ENCODE data around the gene RHBDD1.

Gene RHBDD1

GRCh38 chr2:226850024-226850423 lies 14.2 kb downstream of the RHBDD1 start:
- DNase-seq (ENCODE audit: extremely low spot score) = no peak
- CTCF ChIA-PET = interaction anchor here (1.7 kb wide), 1 partner anchor 23 kb away, joined by 5 read pairs; no protein-coding TSS in a partner anchor
- no peak for TF ChIP-seq CTCF (IDR thresholded peaks at IDR 0.05; ENCODE audit: control extremely low read depth, extremely low read depth, low read depth, missing control alignments)
- POLR2A ChIA-PET = no interaction called here

GRCh38 chr2:226855787-226856186 lies 19.9 kb downstream of the RHBDD1 start:
- ChIA-PET CTCF (interaction anchor here (1.8 to 2.4 kb wide), 2 partner anchors 9 to 52 kb away, joined by 4 to 8 read pairs; no protein-coding TSS in a partner anchor), POLR2A (no interaction called here)
- no peak for TF ChIP-seq CTCF (IDR thresholded peaks at IDR 0.05; ENCODE audit: control extremely low read depth, extremely low read depth, low read depth, missing control alignments)
- DNase-seq (ENCODE audit: extremely low spot score) = no peak

DNA sequence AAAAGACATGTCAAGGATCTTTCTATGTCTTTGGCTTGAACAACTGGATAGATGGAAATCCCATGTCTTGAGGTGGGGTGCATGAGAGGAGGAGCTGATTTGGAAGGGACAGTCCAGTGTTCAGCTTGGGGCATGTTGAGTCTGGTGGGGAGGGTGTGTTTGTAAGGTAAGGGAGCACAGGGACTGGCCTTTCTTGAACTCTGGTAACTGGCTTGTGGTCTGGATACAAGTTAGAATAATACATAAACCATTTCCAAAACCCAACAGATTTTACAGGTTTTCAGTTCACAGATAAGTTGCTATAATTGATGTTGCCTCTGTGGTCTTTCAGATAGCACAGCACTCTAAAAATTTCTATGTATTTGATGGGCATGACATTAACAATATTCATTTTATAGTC lies 24.2 kb downstream of the RHBDD1 start:
- no peak for DNase-seq (ENCODE audit: extremely low spot score)
- CTCF ChIA-PET = interaction anchor here (0.8 to 3.1 kb wide), 6 partner anchors 11 to 378 kb away, joined by 3 to 9 read pairs (median 3); no protein-coding TSS in a partner anchor
- TF ChIP-seq CTCF (IDR thresholded peaks at IDR 0.05; ENCODE audit: control extremely low read depth, extremely low read depth, low read depth, missing control alignments) = no peak
- POLR2A ChIA-PET = no interaction called here

- CTCF ChIA-PET = interaction anchor here (1.1 to 3.1 kb wide), 7 partner anchors 10 to 60 kb away, joined by 3 to 10 read pairs (median 6); no protein-coding TSS in a partner anchor
- TF ChIP-seq CTCF (IDR thresholded peaks at IDR 0.05; ENCODE audit: control extremely low read depth, extremely low read depth, low read depth, missing control alignments) = no peak
- DNase-seq (ENCODE audit: extremely low spot score) = no peak
- POLR2A ChIA-PET = no interaction called here
These were observed 26.8 kb downstream of the RHBDD1 start for GRCh38 chr2:226862623-226863022.

DNA sequence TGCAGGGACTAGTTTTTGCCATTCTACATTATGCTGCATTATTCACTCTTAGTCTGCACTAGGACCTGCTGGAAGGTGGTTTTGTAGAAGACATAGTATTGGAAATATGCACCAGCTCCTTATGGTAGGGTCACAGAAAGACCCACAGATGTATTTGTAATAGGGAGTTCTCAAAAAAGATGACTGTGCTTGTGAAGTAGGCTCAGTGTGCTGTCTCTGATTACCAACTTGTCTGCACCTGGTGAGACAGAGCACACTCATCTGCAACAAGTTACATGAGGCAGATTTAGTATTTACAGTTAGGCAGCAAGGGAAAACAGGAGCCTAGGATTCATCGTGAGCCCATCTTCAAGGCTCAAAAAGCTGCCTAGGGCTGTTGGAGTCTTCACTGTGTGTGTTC lies 29.4 kb downstream of the RHBDD1 start:
- CTCF ChIA-PET = interaction anchor here (2.5 kb wide), 1 partner anchor 17 kb away, joined by 6 read pairs; no protein-coding TSS in a partner anchor
- TF ChIP-seq CTCF (IDR thresholded peaks at IDR 0.05; ENCODE audit: control extremely low read depth, extremely low read depth, low read depth, missing control alignments) = no peak
- POLR2A ChIA-PET = no interaction called here
- DNase-seq (ENCODE audit: extremely low spot score) = no peak

GRCh38 chr2:226865710-226866109 lies 29.9 kb downstream of the RHBDD1 start:
- TF ChIP-seq CTCF (IDR thresholded peaks at IDR 0.05; ENCODE audit: control extremely low read depth, extremely low read depth, low read depth, missing control alignments) = no peak
- ChIA-PET POLR2A (no interaction called here), CTCF (interaction anchor here (2.5 kb wide), 1 partner anchor 18 kb away, joined by 6 read pairs; no protein-coding TSS in a partner anchor)
- DNase-seq (ENCODE audit: extremely low spot score) = no peak

Measured in GM10248 (cell line).